HG03378 (cell line): ENCODE measurements around the gene ANKS3.

ENCODE experiments used
- ATAC-seq: cut with Tn5 transposase; IDR thresholded peaks from one replicate; pipeline ENCODE4 v1.9.1; 2021; ENCODE audit warnings: mild to moderate bottlenecking, moderate library complexity; ENCODE audit not compliant: unreplicated experiment

ANKS3 gene

DNA sequence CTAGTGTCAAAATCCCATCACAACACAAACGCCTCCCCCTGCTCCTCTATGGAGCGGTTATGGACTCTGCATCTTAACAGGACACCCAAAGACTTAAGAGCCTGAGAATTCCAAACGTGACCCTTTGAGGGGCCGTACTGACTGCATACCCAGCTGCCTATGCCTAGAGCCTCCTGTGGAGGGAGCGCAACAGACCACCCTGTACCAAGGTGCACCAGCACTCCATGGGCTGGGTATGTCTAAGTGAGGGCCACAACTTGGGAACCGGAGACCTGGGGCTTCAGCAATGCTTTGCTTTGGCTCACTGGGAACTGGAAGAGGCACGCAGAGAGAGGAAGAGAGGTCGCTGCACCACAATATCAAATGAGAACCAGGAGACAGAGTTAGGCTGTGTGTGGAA is 5.4 kb downstream of the ANKS3 start:
- no peak for ATAC-seq

DNA sequence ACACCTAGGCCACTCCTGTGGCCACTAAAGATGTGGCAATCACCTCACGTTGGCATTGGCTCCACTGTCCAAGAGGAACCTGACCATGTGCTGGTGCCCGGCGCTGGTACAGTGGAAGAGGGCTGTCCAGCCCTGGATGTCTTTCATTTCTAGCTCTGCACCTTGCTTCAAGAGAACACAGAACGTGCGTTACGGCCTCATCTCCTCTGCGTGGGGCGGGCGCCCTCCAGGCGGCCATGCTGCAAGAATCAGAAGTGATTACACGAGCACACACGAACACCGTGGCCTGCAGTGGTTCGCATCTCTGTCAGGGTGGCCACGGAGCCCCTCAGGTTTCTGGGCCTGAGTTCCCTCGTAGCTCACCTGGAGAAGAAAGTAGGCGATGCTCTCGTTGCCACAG is 7.5 kb downstream of the ANKS3 start:
- ATAC-seq = no peak

DNA sequence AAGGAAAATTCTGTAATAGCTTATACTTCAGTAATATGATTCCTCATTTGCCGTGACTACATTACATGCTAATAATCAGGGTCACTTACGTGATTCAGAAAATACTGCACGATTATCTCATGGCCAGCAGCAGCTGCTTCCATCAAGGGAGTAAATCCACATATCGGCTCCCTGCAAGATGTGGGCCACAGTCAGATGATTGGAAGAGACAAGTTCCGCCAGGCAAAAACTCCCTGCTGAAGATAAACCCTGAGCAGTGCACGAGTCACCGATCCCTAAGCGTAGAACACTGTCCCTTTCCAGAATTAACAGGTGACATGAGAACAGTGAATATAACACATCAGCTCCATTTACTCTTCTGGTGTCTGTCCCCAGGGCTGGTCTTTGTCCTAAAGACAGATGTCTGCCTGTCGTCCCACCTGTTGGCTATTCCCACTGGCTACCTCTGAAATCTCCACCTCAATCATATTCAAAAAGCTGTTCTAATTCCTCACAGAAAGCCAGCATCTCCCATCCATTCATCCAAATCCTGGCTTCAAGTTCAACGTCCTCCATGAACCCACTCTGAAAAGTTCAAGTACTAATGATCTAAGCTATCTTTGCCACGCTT is 9.3 kb downstream of the ANKS3 start:
- ATAC-seq = no peak

DNA sequence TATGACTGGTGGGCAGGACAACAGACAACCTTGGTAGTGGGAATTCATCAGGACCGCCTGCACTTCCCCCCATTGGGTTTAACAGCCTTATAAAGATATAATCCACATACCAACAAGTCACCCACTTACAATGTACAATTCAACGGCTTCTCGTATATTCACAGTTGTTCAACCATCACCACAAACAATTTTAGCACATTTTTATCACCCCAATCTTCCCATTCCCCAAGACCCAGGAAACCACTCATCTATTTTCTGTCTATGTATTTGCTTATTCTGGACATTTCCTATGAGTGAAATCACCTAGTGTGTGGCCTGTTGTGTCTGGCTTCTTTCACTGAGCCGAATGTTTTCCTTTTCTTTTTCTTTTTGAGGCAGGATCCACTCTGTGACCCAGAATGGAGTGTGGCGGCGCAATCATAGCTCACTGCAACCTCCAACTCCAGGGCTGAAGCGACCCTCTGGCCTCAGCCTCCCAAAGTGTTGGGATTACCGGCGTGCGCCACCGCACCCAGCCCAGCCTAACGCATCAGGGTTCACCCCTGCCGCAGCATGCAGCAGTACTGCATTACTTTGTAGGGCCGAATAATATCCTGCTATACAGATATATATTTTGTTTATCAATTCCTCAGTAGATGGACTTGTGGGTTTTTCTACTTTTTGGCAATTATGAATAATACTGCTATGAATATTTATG is 10.9 kb downstream of the ANKS3 start:
- ATAC-seq = no peak

DNA sequence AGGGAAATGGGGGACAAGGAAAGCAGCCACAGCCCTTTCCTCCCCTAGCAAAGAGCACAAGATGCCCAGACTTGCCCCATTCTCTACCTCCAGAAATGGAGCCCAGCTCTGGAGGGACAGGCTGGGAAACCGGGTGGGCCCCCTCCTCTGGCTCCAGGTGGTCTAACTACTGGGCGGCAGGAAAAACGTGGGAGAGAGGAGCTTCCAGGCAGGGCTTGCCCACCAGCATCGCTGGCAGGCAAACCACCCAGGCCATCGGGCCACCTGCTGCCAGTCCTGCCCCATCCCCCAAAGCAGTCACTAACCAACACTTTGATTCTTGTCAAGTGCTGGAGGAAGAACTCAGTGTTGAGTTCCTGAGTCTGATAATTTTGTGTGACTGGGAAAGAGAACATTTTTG is 15.6 kb downstream of the ANKS3 start:
- ATAC-seq = no peak

DNA sequence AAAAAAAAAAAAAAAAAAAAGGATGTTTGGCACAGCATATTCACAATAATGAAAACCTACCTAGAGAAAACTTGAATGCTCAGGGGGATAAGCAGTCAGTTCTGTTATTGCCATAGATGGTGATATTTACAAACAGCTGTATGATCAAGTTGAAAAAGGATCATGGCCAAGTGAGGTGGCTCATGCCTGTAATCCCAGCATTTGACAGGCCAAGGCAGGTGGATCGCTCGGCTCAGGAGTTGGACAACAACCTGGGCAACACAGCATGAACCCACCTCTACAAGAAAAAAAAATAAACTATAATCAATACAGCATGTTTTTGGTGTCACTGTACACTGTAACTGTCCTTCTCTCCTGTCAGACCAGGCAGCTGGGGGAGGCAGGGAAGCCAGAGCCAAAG is 19.1 kb downstream of the ANKS3 start:
- no peak for ATAC-seq

DNA sequence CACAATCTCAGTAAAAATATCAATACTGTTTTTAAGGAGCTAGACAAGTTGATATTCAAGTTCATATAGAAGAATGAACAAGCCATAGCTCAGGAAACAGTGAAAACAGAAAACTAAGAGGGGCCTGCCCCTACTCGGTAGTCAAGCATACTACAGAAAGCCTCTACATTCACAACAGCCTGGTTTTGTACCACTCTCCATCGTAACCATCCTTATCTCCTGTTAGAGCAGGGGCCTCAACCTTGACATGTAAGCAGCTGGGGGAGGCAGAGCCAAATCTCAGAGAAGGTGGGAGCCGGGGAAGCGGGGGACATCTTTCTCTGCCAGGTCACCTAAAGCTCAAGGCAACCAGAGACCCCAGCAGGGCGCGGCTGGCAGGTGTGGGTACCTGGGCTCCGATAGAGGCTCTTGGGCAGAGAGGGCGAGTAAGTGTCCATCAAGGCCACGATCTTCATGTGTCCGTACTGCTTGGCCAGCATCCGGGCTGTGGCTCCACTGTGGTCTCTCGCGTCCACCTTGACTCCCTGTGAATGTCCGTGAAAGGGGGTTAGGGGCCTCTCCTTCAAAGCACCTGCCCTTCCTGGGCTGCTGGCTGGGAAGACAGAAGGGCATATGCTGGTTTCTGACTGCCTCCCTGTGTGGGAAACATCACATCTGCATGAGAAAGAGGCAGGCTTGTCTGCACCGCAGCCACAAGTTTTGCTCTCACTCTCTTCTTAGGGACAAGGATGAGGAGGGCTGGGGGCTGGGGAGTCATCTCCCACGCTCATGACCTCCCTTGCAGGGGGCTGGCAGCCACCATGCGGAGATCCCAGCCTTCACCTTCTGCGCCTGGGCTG is 20.2 kb downstream of the ANKS3 start:
- ATAC-seq = no peak

DNA sequence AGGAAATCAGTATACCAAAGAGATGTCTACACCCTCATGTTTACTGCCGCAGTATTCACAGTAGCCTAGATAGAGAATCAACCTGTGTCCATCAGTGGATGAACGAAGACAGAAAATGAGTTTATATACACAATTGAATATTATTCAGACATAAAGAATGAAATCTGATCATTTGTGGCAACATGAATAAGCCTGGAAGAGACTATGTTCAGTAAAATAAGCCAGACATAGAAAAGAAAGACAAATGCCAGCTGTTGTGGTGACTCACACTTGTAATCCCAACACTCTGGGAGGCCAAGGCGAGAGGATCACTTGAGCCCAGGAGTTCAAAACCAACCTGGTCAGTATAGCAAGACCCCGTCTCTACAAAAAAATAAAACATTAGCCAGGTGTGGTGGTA is 24.6 kb downstream of the ANKS3 start:
- ATAC-seq = no peak

DNA sequence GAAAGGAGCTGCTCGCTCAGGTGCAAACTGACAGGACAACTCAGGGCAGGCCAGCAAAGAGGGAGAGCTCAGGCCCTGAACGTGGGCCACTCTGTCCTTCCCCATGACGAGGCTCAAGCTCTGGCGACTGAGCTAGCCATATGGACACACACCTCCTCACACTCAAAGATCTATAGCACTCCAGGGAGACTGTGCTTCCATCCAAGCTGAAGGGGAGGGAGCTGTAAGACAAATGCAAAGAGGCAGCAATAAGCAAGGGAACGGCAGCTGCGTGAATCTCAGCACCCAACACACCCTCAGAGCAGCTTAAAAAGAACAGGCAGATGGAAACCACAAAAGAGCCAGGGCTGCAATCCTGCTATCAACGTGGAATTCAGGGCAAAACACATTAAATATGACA is 27.2 kb downstream of the ANKS3 start:
- ATAC-seq = no peak

DNA sequence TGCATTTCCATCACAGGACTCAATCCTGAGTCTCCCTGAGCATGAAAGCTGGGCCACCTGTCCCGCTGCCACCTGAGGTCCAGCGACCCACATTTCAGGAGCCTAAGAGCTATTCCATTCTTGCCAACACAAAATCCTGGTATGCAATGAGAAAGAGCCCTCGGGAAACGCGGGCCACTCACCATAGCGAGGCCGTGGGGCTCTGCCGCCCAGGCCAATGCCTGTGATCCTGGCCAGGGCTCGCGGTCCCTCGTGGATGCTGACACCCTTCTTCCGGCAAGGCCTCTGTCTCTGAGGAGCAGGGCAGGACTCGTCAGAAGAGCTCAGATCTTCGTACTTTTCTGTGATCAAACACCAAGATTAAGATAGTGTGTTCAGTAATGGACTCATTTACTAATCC is 29.2 kb downstream of the ANKS3 start:
- ATAC-seq = no peak

DNA sequence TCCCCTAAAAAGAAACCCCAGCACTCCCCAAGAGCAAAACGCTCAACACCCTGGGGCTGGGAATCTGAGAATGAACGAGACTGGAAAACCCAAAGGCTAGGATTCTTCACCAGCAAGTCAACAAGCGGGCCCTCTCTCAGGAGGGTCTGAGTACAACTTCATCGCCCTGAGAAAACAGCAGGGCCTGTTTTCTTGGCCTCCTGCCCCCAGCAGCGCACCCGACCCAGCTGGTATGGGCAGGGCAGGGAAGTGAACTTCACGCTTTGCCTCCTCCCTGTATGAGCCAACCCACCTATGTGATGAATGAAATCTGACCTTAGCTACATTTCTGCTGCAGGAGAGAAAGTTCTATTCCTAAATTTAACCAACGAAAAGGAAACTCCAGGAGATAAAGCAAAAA is 29.6 kb downstream of the ANKS3 start:
- ATAC-seq = no peak

DNA sequence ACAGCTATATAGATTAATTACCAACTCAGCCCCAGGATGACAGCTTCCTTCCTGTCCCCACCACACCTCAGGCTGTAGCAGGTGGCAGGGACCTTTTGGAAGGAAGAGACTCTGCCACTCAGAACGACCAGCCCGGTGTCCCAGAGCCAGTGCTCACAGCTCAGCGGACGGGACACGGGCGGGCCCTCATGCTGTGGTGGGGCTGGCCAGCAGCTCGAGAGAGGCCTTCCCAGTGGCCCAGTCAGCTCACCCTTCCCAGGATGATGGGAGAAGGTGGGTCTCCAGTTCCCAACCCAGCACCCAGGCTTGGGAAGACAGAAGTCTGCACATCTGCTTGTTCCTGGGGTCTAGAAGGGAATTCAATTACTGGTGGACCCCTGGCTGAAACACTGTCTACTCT is 30.2 kb downstream of the ANKS3 start:
- ATAC-seq = no peak

DNA sequence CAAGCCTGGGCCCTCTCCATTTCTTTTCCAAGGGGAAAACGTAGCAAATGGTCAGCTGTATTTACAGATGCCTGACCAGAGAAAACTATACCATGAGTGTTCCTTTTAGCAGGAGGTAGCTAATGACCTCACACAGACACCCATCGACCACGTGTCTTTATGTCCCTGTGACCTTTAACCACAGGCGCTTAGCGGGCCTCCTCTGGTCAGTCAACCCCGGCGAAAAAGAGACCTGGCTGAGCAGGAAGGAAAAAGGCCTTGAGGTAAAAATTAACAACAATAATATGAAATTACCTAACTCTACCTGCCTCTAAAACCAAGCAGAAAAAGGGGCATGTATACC is 31.6 kb downstream of the ANKS3 start:
- no peak for ATAC-seq

DNA sequence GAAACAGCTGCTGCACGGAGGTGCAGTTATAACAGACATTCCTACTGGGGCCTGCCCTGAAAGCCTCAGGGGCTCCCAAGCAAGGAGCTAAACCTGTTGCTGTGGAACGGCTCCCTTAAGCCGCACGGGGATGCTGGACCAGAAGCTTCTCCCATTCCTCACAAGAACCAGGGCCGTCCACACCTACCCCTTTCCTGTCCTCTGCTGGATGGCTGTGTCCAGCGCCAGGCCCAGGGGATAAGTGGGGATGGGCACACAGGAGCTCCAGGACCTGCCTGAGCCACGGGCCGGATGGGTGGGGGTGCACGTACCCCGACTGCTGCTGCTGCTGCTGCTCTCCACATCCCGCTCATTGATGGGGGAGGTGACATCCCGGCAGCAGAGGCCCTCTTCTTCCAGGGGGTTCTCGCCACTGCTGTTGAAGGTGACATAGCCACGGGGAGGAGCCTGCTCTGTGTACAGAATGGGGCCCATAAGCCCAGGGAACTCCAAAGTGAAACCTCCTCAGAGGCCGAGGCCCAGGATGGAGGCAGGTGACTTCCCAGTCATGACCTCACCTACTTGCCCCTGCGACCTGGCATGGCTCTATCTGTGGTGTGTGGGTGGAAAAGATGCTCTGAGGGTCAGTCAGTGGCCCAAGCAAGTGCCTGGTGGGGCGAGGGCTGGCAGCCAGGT is 32.1 kb downstream of the ANKS3 start:
- no peak for ATAC-seq

DNA sequence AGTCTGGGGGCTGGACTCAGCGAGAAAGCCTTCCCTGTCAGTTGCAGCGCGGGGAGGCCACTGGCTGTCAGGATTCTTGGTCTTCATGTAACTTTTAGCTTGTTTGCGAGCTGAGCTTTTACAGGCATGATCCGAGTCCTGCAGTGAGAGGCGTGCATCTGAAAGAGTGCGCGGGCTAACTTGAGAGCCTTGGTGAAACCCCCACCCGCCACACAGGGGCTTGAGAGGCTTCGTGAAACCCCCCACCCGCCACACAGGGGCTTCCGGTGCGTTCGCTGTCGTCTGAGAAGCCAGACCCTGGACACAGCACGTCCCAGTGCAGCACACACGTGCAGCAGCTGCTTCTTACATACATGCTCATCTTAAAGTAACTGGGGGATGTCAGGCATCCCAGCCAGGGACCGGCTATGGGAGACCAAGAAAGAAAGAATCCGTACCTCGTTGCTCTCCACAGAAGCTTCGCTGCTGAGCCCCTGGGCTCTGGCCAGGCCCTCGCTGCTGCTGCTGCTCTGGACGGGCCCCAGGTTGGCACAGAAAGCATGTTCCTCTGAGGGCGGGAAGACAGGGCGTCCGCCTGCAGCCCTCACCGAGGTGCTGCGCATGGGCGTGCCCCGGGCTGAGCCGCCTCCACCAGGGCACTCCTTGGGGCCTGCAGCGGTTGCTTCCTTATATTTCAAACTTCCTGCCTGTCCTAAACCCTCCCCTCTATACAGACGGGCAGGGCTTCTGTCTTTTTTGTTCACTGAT is 32.9 kb downstream of the ANKS3 start:
- no peak for ATAC-seq

DNA sequence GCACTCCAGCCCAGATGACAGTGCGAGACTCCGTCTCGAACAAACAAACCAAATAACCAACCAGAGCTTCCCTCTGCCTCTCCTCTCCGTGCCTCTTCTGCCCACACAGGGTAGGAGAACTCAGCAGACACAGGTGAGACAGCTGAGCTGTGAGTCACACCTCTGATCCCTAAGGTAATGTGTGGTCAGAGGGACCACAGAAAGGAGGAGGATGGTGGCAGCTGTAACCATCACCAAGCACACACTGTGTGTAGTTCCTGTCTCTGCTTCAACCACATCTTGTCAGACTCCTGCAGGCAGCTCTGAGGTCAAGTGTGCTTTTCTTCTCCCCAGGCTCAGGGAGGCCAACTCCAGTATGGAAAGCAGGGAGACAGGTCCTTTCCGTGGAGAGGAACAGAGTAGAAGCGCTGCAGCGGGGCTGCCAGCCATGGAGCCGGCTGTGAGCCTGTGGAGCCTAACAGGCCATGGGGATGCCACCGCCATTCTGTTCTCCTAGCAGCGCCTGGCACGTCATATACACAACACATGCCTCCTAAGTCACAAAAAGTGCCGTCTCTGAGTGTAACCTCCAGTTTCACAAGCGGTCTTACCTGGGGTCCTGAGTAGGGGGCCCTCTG is 33.6 kb downstream of the ANKS3 start:
- ATAC-seq = no peak

DNA sequence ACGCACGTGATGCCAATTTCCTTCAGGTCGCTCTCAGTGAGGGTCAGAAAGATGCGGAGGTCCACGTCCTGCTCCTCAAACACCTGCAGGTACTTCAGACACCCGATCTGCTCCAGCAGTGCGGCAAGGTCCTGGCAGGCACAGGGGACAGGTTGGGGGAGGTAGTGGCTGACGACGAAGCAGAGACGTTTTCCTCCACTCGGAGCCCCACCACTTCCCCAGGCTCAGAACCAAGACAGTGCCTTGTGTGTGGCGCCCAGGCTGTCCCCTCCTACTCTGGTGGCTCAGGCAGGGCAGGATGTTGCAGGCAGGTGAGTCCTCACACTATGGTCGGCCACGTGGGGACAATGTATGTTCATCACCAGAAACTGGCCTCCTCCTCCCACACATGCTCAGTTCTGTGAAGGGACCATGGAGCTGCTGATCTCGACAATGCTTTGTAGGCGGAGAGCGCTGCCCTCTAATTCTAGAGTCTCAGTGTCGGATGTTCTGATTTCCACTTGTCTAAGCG is 35.0 kb downstream of the ANKS3 start:
- ATAC-seq = no peak

DNA sequence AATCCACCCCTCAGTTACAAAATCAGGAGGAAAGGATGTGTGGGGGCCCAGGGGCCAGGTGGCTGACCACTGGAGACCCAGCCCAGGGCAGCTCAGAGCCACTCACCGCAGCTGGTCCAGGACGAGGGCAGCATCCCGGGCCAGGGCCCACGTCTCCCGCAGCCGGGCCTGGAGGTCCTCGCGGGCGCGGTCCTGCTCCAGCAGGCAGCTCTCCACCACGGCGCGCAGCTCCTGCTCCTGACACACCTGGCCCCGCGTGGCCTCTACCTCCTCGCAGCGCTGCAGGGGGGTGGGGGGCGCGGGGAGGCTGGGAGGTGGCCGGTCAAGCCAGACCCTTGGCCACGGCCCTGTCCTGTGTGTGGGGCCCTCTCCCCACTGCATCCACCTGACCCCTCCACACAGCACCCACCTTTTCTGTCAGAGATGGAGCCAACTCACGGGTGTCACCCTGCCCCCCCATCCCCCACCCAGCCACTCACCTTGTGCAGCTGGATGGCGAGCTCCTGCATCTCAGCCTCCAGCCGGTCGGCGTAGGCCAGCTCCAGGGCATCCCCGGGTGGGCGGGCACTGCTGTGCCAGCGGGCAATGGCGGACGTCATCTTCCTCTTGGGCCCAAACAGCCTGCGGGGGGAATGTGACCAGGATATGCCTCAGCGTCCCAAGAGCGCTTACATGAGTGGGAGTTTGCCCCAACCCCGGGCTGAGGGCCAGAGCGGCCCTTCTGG is 35.6 kb downstream of the ANKS3 start:
- ATAC-seq = no peak

DNA sequence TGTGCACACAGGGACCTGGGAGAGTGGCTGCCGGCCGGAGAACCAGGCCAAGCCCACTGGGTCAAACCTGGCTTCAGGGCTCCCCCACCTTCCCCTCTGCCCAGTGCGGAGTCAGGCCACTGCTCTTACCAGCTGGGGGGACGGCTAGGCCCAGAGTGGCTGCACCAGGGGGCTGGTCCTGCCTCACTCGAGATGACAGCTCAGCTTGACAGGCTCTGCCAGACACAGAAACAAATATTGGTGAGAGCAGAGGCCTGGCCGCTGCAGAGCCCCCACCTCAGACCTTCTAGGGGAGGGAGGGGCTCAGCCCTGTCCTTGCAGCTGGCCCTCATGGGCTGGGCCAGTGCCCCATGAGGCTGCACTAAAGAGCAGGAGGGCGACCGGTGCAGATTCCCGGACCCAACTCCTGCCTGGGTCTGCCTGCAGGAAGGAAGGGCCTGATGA is 36.2 kb downstream of the ANKS3 start:
- no peak for ATAC-seq
